HEK293 (cell line): ENCODE results near the gene TMEM208.

Experiments used
- IKZF3 ChIP-seq: fragments of 450-650 bp; IDR thresholded peaks from 2 replicates; pipeline ENCODE4 v1.5.0; 2018; ENCODE audit warnings: missing biosample characterization, mild to moderate bottlenecking, missing genetic modification characterization, moderate library complexity
- KLF16 ChIP-seq: fragments of 450-650 bp; formaldehyde crosslinking; IDR thresholded peaks from 2 replicates; pipeline ENCODE4 v1.5.1; 2017; ENCODE audit warnings: missing biosample characterization, missing genetic modification characterization
- MZF1 ChIP-seq: fragments of 450-650 bp; formaldehyde crosslinking; IDR thresholded peaks from 2 replicates; pipeline ENCODE4 v1.5.1; 2017; ENCODE audit warnings: missing biosample characterization, missing genetic modification characterization, borderline replicate concordance
- SETDB1 ChIP-seq: IDR thresholded peaks from one replicate; pipeline ENCODE4 v1.6.1; 2017; ENCODE audit warnings: mild to moderate bottlenecking, low read length, moderate library complexity, mixed read lengths; ENCODE audit not compliant: insufficient read length
- TSHZ1 ChIP-seq: fragments of 450-650 bp; formaldehyde crosslinking; IDR thresholded peaks from 2 replicates; pipeline ENCODE4 v1.5.1; 2016; ENCODE audit warnings: missing biosample characterization, missing genetic modification characterization, borderline replicate concordance
- ZBTB17 ChIP-seq: fragments of 450-650 bp; formaldehyde crosslinking; IDR thresholded peaks from 2 replicates; pipeline ENCODE4 v1.5.1; 2016; ENCODE audit warnings: missing biosample characterization, missing genetic modification characterization
- ZBTB7A ChIP-seq: fragments of 450-650 bp; formaldehyde crosslinking; IDR thresholded peaks from 2 replicates; pipeline ENCODE4 v1.5.1; 2016; ENCODE audit warnings: low read depth, missing biosample characterization, missing genetic modification characterization
- ZFHX2 ChIP-seq: fragments of 450-650 bp; formaldehyde crosslinking; conservative IDR thresholded peaks from 2 replicates; pipeline ENCODE4 v1.5.1; 2016; ENCODE audit warnings: missing biosample characterization, missing genetic modification characterization
- ZNF114 ChIP-seq: fragments of 450-650 bp; formaldehyde crosslinking; IDR thresholded peaks from 2 replicates; pipeline ENCODE4 v1.5.0; 2017; ENCODE audit warnings: missing biosample characterization, missing genetic modification characterization
- ZNF140 ChIP-seq: fragments of 450-650 bp; formaldehyde crosslinking; IDR thresholded peaks from 2 replicates; pipeline ENCODE4 v1.5.1; 2016; ENCODE audit warnings: missing biosample characterization, missing genetic modification characterization
- ZNF18 ChIP-seq: fragments of 450-650 bp; formaldehyde crosslinking; IDR thresholded peaks from 2 replicates; pipeline ENCODE4 v1.5.1; 2016; ENCODE audit warnings: missing biosample characterization, missing genetic modification characterization
- ZNF2 ChIP-seq: fragments of 450-650 bp; formaldehyde crosslinking; IDR thresholded peaks from 2 replicates; pipeline ENCODE4 v1.5.1; 2016; ENCODE audit warnings: missing biosample characterization, missing genetic modification characterization
- ZNF202 ChIP-seq: fragments of 450-650 bp; formaldehyde crosslinking; IDR thresholded peaks from 2 replicates; pipeline ENCODE4 v1.5.1; 2016; ENCODE audit warnings: missing biosample characterization, missing genetic modification characterization, borderline replicate concordance
- ZNF292 ChIP-seq: fragments of 450-650 bp; formaldehyde crosslinking; IDR thresholded peaks from 2 replicates; pipeline ENCODE4 v1.5.1; 2016; ENCODE audit warnings: low read depth, missing biosample characterization, missing genetic modification characterization, borderline replicate concordance
- ZNF311 ChIP-seq: fragments of 450-650 bp; formaldehyde crosslinking; IDR thresholded peaks from 2 replicates; pipeline ENCODE4 v1.5.1; 2017; ENCODE audit warnings: missing biosample characterization, missing genetic modification characterization, borderline replicate concordance
- ZNF335 ChIP-seq: fragments of 450-650 bp; formaldehyde crosslinking; conservative IDR thresholded peaks from 2 replicates; pipeline ENCODE4 v1.5.1; 2016; ENCODE audit warnings: missing biosample characterization, missing genetic modification characterization
- ZNF350 ChIP-seq: fragments of 450-650 bp; formaldehyde crosslinking; IDR thresholded peaks from 2 replicates; pipeline ENCODE4 v1.5.0; 2017; ENCODE audit warnings: missing biosample characterization, mild to moderate bottlenecking, missing genetic modification characterization
- ZNF391 ChIP-seq: fragments of 450-650 bp; formaldehyde crosslinking; IDR thresholded peaks from 2 replicates; pipeline ENCODE4 v1.5.1; 2016; ENCODE audit warnings: low read depth, missing biosample characterization, missing genetic modification characterization, borderline replicate concordance
- ZNF530 ChIP-seq: fragments of 450-650 bp; formaldehyde crosslinking; IDR thresholded peaks from 2 replicates; pipeline ENCODE4 v1.5.1; 2016; ENCODE audit warnings: low read depth, missing biosample characterization, missing genetic modification characterization
- ZNF600 ChIP-seq: fragments of 450-650 bp; formaldehyde crosslinking; IDR thresholded peaks from 2 replicates; pipeline ENCODE4 v1.5.1; 2016; ENCODE audit warnings: missing biosample characterization, missing genetic modification characterization
- ZNF654 ChIP-seq: fragments of 450-650 bp; formaldehyde crosslinking; IDR thresholded peaks from 2 replicates; pipeline ENCODE4 v1.5.1; 2016; ENCODE audit warnings: low read depth, missing biosample characterization, missing genetic modification characterization
- ZNF670 ChIP-seq: fragments of 450-650 bp; formaldehyde crosslinking; IDR thresholded peaks from 2 replicates; pipeline ENCODE4 v1.5.1; 2016; ENCODE audit warnings: missing biosample characterization, missing genetic modification characterization, low read depth
- ZNF692 ChIP-seq: fragments of 450-650 bp; formaldehyde crosslinking; IDR thresholded peaks from 2 replicates; pipeline ENCODE4 v1.5.1; 2016; ENCODE audit warnings: missing biosample characterization, missing genetic modification characterization
- ZNF747 ChIP-seq: fragments of 450-650 bp; formaldehyde crosslinking; IDR thresholded peaks from 2 replicates; pipeline ENCODE4 v1.5.1; 2016; ENCODE audit warnings: missing biosample characterization, missing genetic modification characterization
- ZNF776 ChIP-seq: fragments of 450-650 bp; formaldehyde crosslinking; IDR thresholded peaks from 2 replicates; pipeline ENCODE4 v1.5.0; 2017; ENCODE audit warnings: missing biosample characterization, missing genetic modification characterization, borderline replicate concordance
- ZNF830 ChIP-seq: fragments of 450-650 bp; IDR thresholded peaks from 2 replicates; pipeline ENCODE4 v1.5.0; 2018; ENCODE audit warnings: missing biosample characterization, missing genetic modification characterization, low read depth, mild to moderate bottlenecking, moderate library complexity
- ZNF837 ChIP-seq: fragments of 450-650 bp; formaldehyde crosslinking; IDR thresholded peaks from 2 replicates; pipeline ENCODE4 v1.5.1; 2016; ENCODE audit warnings: missing biosample characterization, missing genetic modification characterization
- TF ChIP-seq, protein P1 (sequence below): fragments of 450-650 bp; formaldehyde crosslinking; IDR thresholded peaks from 2 replicates; pipeline ENCODE4 v1.5.1; 2016; ENCODE audit warnings: missing biosample characterization, missing genetic modification characterization, low read depth
- TF ChIP-seq, protein P2 (sequence below): fragments of 450-650 bp; formaldehyde crosslinking; IDR thresholded peaks from 2 replicates; pipeline ENCODE4 v1.5.1; 2016; ENCODE audit warnings: missing biosample characterization, missing genetic modification characterization

The TMEM208 gene

GRCh38 chr16:67183627-67184452, 43.1 kb upstream of the TMEM208 start, which contains the start of gene MATCAP1 (continued):
- peak; percentile 84; the same call in 1 of the 2 replicates for TF ChIP-seq ZNF692
- no peak for TF ChIP-seq ZNF776 (tag by site-specific recombination)
- TF ChIP-seq, protein P1, sequence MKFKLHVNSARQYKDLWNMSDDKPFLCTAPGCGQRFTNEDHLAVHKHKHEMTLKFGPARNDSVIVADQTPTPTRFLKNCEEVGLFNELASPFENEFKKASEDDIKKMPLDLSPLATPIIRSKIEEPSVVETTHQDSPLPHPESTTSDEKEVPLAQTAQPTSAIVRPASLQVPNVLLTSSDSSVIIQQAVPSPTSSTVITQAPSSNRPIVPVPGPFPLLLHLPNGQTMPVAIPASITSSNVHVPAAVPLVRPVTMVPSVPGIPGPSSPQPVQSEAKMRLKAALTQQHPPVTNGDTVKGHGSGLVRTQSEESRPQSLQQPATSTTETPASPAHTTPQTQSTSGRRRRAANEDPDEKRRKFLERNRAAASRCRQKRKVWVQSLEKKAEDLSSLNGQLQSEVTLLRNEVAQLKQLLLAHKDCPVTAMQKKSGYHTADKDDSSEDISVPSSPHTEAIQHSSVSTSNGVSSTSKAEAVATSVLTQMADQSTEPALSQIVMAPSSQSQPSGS (tag by site-specific recombination): peak; percentile 85
- no peak for TF ChIP-seq ZNF837
- TF ChIP-seq MZF1: no peak; the same call in 1 of the 2 replicates
- peak; percentile 26 for TF ChIP-seq IKZF3 (tag by site-specific recombination)
- TF ChIP-seq SETDB1: no peak
- TF ChIP-seq KLF16 (tag by site-specific recombination): peak; percentile 87
- 0 out of 2 replicates have a peak, but pooled peaks have one; percentile 22 for TF ChIP-seq ZNF391 (tag by site-specific recombination)
- TF ChIP-seq ZNF335: peak; percentile 98
- TF ChIP-seq ZNF747 (tag by site-specific recombination): no peak
- no peak for TF ChIP-seq TSHZ1 (tag by site-specific recombination)
- no peak for TF ChIP-seq ZNF292 (tag by site-specific recombination)
- TF ChIP-seq ZNF350 (tag by site-specific recombination): no peak
- peak; percentile 86 for TF ChIP-seq ZFHX2 (tag by site-specific recombination)
- no peak for TF ChIP-seq ZNF830 (tag by site-specific recombination)
- TF ChIP-seq, protein P2, sequence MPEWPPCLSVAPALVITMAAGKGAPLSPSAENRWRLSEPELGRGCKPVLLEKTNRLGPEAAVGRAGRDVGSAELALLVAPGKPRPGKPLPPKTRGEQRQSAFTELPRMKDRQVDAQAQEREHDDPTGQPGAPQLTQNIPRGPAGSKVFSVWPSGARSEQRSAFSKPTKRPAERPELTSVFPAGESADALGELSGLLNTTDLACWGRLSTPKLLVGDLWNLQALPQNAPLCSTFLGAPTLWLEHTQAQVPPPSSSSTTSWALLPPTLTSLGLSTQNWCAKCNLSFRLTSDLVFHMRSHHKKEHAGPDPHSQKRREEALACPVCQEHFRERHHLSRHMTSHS (tag by site-specific recombination): no peak
- no peak for TF ChIP-seq ZNF140 (tag by site-specific recombination)
- no peak for TF ChIP-seq ZNF114
- no peak for TF ChIP-seq ZNF2 (tag by site-specific recombination)
- TF ChIP-seq ZNF670: no peak
- no peak for TF ChIP-seq ZNF311 (tag by site-specific recombination)
- peak; percentile 89 for TF ChIP-seq ZNF600 (tag by site-specific recombination)
- no peak for TF ChIP-seq ZNF18
- TF ChIP-seq ZNF654 (tag by site-specific recombination): no peak
- peak; percentile 40; the same call in 1 of the 2 replicates for TF ChIP-seq ZBTB7A (tag by site-specific recombination)
- TF ChIP-seq ZNF202: no peak
- TF ChIP-seq ZBTB17 (tag by site-specific recombination): peak; percentile 79
- no peak for TF ChIP-seq ZNF530 (tag by site-specific recombination)
